ENCODE measurements around the gene AGAP2. TPM values are rescaled to one million over a fixed set of nuclear protein-coding genes. Genes with fewer than 3 reads are reported as not detected.

The AGAP2 gene
- total RNA-seq, 1 donor from 2014 or later = 2.1 TPM

DNA sequence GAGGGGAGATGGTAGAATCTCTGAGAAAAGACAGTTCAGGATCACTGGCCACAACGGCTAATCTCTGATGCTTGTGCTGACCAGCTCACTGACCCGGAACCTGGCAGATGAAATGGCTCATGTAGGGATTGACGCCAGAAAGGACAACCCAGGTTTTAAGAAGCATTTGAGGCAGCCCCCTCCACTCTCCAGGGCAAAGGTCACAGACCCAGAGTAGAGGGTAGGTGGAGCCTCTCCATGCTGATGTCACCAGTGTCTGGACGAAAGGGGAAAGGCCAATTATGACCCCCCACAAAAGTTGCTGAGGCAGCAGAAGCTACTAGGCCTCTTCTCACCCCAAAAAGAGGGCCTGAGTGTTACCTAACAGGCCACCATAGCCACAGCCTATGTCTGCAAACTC is 32.2 kb upstream of the AGAP2 start:
- Histone ChIP-seq H3K27ac (ENCODE audit: low read depth, low read length) (no peak overlapping the region), H3K4me1 (ENCODE audit: control insufficient read depth in 3 of 3, insufficient read depth in 3 of 3, low read length in 3 of 3) (peaks cover 31 to 43% (median 36%) of the 10 kb centered on the region in 3 donors), H3K9me3 (ENCODE audit: control insufficient read depth in 3 of 3, low read length in 3 of 3) (no peaks in the 10 kb centered on the region), H3K4me3 (ENCODE audit: low read length in 3 of 3) (peak overlapping the region in 1 of 3 donors; percentile 6), H3K36me3 (ENCODE audit: control insufficient read depth in 3 of 3, insufficient read depth in 3 of 3, low read length in 3 of 3) (peaks cover 22 to 36% (median 26%) of the 10 kb centered on the region in 3 donors), H3K27me3 (ENCODE audit: control insufficient read depth in 3 of 3, insufficient read depth in 3 of 3, low read length in 3 of 3) (peaks cover 17 to 21% (median 18%) of the 10 kb centered on the region in 3 donors), H3K9ac (ENCODE audit: low read depth in 1 of 3, low read length in 3 of 3) (no peak overlapping the region)

GRCh38 chr12:57769594-57769993 is 31.1 kb upstream of the AGAP2 start:
- H3K36me3 ChIP-seq (ENCODE audit: control insufficient read depth in 3 of 3, insufficient read depth in 3 of 3, low read length in 3 of 3) = peaks cover 22 to 33% (median 24%) of the 10 kb centered on the region in 3 donors
- no peak overlapping the region for H3K9ac ChIP-seq (ENCODE audit: low read depth in 1 of 3, low read length in 3 of 3)
- peaks cover 35 to 54% (median 46%) of the 10 kb centered on the region in 3 donors for H3K4me1 ChIP-seq (ENCODE audit: control insufficient read depth in 3 of 3, insufficient read depth in 3 of 3, low read length in 3 of 3)
- no peak overlapping the region for H3K4me3 ChIP-seq (ENCODE audit: low read length in 3 of 3)
- H3K27ac ChIP-seq (ENCODE audit: low read depth, low read length) = no peak overlapping the region
- no peaks in the 10 kb centered on the region for H3K9me3 ChIP-seq (ENCODE audit: control insufficient read depth in 3 of 3, low read length in 3 of 3)
- peaks cover 29 to 32% (median 29%) of the 10 kb centered on the region in 3 donors for H3K27me3 ChIP-seq (ENCODE audit: control insufficient read depth in 3 of 3, insufficient read depth in 3 of 3, low read length in 3 of 3)

DNA sequence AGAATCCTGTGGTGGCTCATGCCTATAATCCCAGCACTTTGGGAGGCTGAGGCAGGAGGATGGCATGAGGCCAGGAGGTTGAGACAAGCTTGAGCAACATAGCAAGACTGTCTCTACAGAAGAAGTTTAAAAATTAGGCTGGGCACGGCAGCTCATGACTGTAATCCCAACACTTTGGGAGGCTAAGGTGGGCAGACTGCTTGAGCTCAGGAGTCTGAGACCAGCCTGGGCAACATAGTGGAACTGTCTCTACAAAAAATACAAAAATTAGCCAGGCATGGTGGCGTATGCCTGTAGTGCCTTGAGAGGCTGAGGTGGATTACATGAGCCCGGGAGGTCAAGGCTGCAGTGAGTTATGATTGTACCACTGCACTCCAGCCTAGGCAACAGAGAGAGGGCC is 29.3 kb upstream of the AGAP2 start:
- Histone ChIP-seq H3K9me3 (ENCODE audit: control insufficient read depth in 3 of 3, low read length in 3 of 3) (no peaks in the 10 kb centered on the region), H3K27ac (ENCODE audit: low read depth, low read length) (no peak overlapping the region), H3K9ac (ENCODE audit: low read depth in 1 of 3, low read length in 3 of 3) (no peak overlapping the region), H3K4me1 (ENCODE audit: control insufficient read depth in 3 of 3, insufficient read depth in 3 of 3, low read length in 3 of 3) (peaks cover 31 to 51% (median 41%) of the 10 kb centered on the region in 3 donors), H3K27me3 (ENCODE audit: control insufficient read depth in 3 of 3, insufficient read depth in 3 of 3, low read length in 3 of 3) (peaks cover 44 to 49% (median 46%) of the 10 kb centered on the region in 3 donors), H3K36me3 (ENCODE audit: control insufficient read depth in 3 of 3, insufficient read depth in 3 of 3, low read length in 3 of 3) (peaks cover 20 to 30% (median 21%) of the 10 kb centered on the region in 3 donors), H3K4me3 (ENCODE audit: low read length in 3 of 3) (no peak overlapping the region)

DNA sequence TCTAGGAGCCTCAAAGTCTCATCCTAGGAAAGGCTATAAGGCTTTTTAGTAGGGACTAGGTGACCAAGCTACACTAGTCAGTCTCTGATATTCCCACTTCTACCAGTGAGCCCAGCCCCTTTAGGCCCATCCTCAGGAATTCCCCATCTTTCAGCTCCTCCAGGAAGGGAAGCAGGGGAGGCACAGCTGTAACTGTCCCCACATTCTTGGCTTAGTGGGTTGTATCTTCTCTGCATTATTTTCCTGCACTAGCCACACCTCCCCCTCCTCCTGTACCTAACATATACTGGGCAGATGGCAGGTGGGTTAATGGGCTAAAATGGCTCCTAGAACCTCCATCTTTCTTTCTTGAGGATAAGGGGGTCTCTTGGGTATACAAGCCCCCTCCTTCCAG is 28.8 kb upstream of the AGAP2 start:
- Histone ChIP-seq H3K4me3 (ENCODE audit: low read length in 3 of 3) (no peak overlapping the region), H3K9ac (ENCODE audit: low read depth in 1 of 3, low read length in 3 of 3) (no peak overlapping the region), H3K27ac (ENCODE audit: low read depth, low read length) (no peak overlapping the region), H3K9me3 (ENCODE audit: control insufficient read depth in 3 of 3, low read length in 3 of 3) (no peaks in the 10 kb centered on the region), H3K36me3 (ENCODE audit: control insufficient read depth in 3 of 3, insufficient read depth in 3 of 3, low read length in 3 of 3) (peaks cover 20 to 30% (median 21%) of the 10 kb centered on the region in 3 donors), H3K27me3 (ENCODE audit: control insufficient read depth in 3 of 3, insufficient read depth in 3 of 3, low read length in 3 of 3) (peaks cover 49 to 51% (median 50%) of the 10 kb centered on the region in 3 donors), H3K4me1 (ENCODE audit: control insufficient read depth in 3 of 3, insufficient read depth in 3 of 3, low read length in 3 of 3) (peaks cover 29 to 46% (median 37%) of the 10 kb centered on the region in 3 donors)

DNA sequence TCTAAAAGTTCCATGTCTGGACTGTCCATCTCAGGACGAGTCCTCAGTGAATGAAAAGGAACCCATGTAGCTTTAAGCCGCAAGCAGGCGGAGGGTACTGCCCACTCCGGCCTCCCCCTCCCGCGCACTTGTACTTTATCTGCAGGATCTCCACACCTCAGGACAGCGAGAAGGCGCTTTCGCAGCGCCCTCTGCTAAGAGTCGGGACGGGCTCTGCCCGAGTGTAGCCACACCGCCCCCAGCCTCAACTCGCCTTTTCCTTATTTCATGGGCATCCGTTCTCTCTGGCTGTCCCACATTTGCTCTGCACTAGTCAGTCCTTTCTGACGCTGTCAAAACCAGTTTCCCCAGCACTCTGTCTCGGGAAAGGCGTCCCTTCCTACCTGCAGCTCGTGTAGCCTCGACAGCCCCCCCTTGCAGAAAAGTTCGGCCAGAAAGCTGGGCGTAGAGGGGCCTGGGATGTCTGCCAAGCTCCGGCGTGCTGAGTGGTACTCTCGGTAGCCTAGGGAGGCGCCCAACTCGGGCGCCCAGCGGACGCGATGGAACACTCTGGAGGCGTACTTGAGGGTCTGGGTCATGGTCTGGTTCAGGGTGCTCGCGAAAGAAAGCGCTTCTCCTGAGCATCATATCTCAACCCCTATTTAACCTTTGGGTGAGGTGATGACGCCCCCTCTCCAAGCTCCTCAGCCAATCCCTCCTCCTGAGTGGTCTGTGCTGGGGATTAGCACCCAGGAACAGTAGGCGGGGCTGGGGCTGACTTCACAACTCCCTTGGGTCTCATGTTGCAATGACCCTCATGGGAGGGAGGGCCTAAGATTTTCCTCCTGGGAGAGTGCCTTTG is 28.1 kb upstream of the AGAP2 start, which contains the start of gene CYP27B1:
Gene CYP27B1 (minus strand): TSS at position 615 of the 841 bp plus-strand sequence. CDS start 37 bp downstream, at position 578.
- peak within 1 kb of the TSS; percentile 23 to 43 (median 40) for H3K9ac ChIP-seq (ENCODE audit: low read depth in 1 of 3, low read length in 3 of 3)
- peaks cover 27 to 44% (median 33%) of the 10 kb centered on the region in 3 donors for H3K4me1 ChIP-seq (ENCODE audit: control insufficient read depth in 3 of 3, insufficient read depth in 3 of 3, low read length in 3 of 3)
- peak within 1 kb of the TSS; percentile 35 to 65 (median 59) for H3K4me3 ChIP-seq (ENCODE audit: low read length in 3 of 3)
- H3K36me3 ChIP-seq (ENCODE audit: control insufficient read depth in 3 of 3, insufficient read depth in 3 of 3, low read length in 3 of 3) = peaks cover 20 to 30% (median 21%) of the 10 kb centered on the region in 3 donors
- H3K9me3 ChIP-seq (ENCODE audit: control insufficient read depth in 3 of 3, low read length in 3 of 3) = no peaks in the 10 kb centered on the region
- H3K27ac ChIP-seq (ENCODE audit: low read depth, low read length) = no peak within 1 kb of the TSS
- H3K27me3 ChIP-seq (ENCODE audit: control insufficient read depth in 3 of 3, insufficient read depth in 3 of 3, low read length in 3 of 3) = peaks cover 49 to 51% (median 50%) of the 10 kb centered on the region in 3 donors

GRCh38 chr12:57765698-57766463 is 27.3 kb upstream of the AGAP2 start:
- peak overlapping the region in 2 of 3 donors; percentile 23 to 40 for H3K9ac ChIP-seq (ENCODE audit: low read depth in 1 of 3, low read length in 3 of 3)
- H3K9me3 ChIP-seq (ENCODE audit: control insufficient read depth in 3 of 3, low read length in 3 of 3) = no peaks in the 10 kb centered on the region
- H3K27ac ChIP-seq (ENCODE audit: low read depth, low read length) = no peak overlapping the region
- peaks cover 49 to 51% (median 50%) of the 10 kb centered on the region in 3 donors for H3K27me3 ChIP-seq (ENCODE audit: control insufficient read depth in 3 of 3, insufficient read depth in 3 of 3, low read length in 3 of 3)
- peaks cover 19 to 28% (median 21%) of the 10 kb centered on the region in 3 donors for H3K36me3 ChIP-seq (ENCODE audit: control insufficient read depth in 3 of 3, insufficient read depth in 3 of 3, low read length in 3 of 3)
- peak overlapping the region; percentile 35 to 65 (median 59) for H3K4me3 ChIP-seq (ENCODE audit: low read length in 3 of 3)
- peaks cover 19 to 36% (median 26%) of the 10 kb centered on the region in 3 donors for H3K4me1 ChIP-seq (ENCODE audit: control insufficient read depth in 3 of 3, insufficient read depth in 3 of 3, low read length in 3 of 3)

- Histone ChIP-seq H3K4me1 (ENCODE audit: control insufficient read depth in 3 of 3, insufficient read depth in 3 of 3, low read length in 3 of 3) (peaks cover 18 to 30% (median 25%) of the 10 kb centered on the region in 3 donors), H3K9ac (ENCODE audit: low read depth in 1 of 3, low read length in 3 of 3) (peak overlapping the region in 1 of 3 donors; percentile 40), H3K27ac (ENCODE audit: low read depth, low read length) (no peak overlapping the region), H3K27me3 (ENCODE audit: control insufficient read depth in 3 of 3, insufficient read depth in 3 of 3, low read length in 3 of 3) (peaks cover 49 to 51% (median 50%) of the 10 kb centered on the region in 3 donors), H3K36me3 (ENCODE audit: control insufficient read depth in 3 of 3, insufficient read depth in 3 of 3, low read length in 3 of 3) (peaks cover 15 to 22% (median 16%) of the 10 kb centered on the region in 3 donors), H3K4me3 (ENCODE audit: low read length in 3 of 3) (peak overlapping the region; percentile 43 to 65 (median 51)), H3K9me3 (ENCODE audit: control insufficient read depth in 3 of 3, low read length in 3 of 3) (no peaks in the 10 kb centered on the region)
Observed at GRCh38 chr12:57765003-57765697, 26.6 kb upstream of the AGAP2 start.

DNA sequence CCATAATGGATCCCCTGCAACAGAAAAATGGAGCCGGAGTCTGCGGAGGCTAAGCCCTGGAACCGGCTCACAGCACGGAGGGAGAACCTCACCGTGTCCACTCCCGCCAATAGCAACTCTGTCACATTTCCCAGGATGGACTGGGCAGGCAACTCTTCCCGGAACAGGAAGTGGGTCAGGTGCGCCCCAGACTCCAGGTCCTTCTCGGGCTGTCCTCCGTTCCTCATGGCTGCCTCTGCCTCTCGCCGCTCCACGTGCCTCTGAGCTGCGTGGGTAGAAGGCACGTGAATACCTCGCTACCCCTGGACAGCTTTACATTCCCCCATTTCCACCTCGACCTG is 26.1 kb upstream of the AGAP2 start:
- Histone ChIP-seq H3K9me3 (ENCODE audit: control insufficient read depth in 3 of 3, low read length in 3 of 3) (no peaks in the 10 kb centered on the region), H3K27ac (ENCODE audit: low read depth, low read length) (no peak overlapping the region), H3K4me1 (ENCODE audit: control insufficient read depth in 3 of 3, insufficient read depth in 3 of 3, low read length in 3 of 3) (peaks cover 18 to 30% (median 25%) of the 10 kb centered on the region in 3 donors), H3K4me3 (ENCODE audit: low read length in 3 of 3) (peak overlapping the region; percentile 43 to 65 (median 51)), H3K36me3 (ENCODE audit: control insufficient read depth in 3 of 3, insufficient read depth in 3 of 3, low read length in 3 of 3) (peaks cover 12 to 17% (median 16%) of the 10 kb centered on the region in 3 donors), H3K27me3 (ENCODE audit: control insufficient read depth in 3 of 3, insufficient read depth in 3 of 3, low read length in 3 of 3) (peaks cover 49 to 51% (median 50%) of the 10 kb centered on the region in 3 donors), H3K9ac (ENCODE audit: low read depth in 1 of 3, low read length in 3 of 3) (peak overlapping the region in 1 of 3 donors; percentile 40)
